GM21515 (cell line): ENCODE results near the gene RTN4RL1.

Source experiments
- ATAC-seq: cut with Tn5 transposase; IDR thresholded peaks from one replicate; pipeline ENCODE4 v1.9.1; 2021; ENCODE audit not compliant: unreplicated experiment

RTN4RL1 gene

GRCh38 chr17:2025220-2025621 lies at the start of gene RTN4RL1:
TSS of gene RTN4RL1 (minus strand) at chr17:2025334. CDS start at chr17:2024865, 469 bp downstream.
- ATAC-seq: no peak

- no peak for ATAC-seq
Observed at GRCh38 chr17:2074919-2075318, 49.8 kb upstream of the RTN4RL1 start.

- no peak for ATAC-seq
Observed at GRCh38 chr17:2071455-2072281, 46.5 kb upstream of the RTN4RL1 start.

- ATAC-seq: no peak
Observed at GRCh38 chr17:2071024-2071385, 45.9 kb upstream of the RTN4RL1 start.

- ATAC-seq: peak; percentile 58
Observed at GRCh38 chr17:2070241-2071023, 45.3 kb upstream of the RTN4RL1 start.

- ATAC-seq: no peak
Observed at GRCh38 chr17:2068519-2069051, 43.5 kb upstream of the RTN4RL1 start.

- no peak for ATAC-seq
Observed at GRCh38 chr17:2068031-2068518, 42.9 kb upstream of the RTN4RL1 start.

GRCh38 chr17:2067608-2068024 lies 42.5 kb upstream of the RTN4RL1 start:
- ATAC-seq: no peak

GRCh38 chr17:2067048-2067561 lies 42.0 kb upstream of the RTN4RL1 start:
- no peak for ATAC-seq

GRCh38 chr17:2065949-2066400 lies 40.8 kb upstream of the RTN4RL1 start:
- ATAC-seq: no peak

GRCh38 chr17:2064980-2065785 lies 40.0 kb upstream of the RTN4RL1 start:
- no peak for ATAC-seq

- ATAC-seq: no peak
Observed at GRCh38 chr17:2064520-2064971, 39.4 kb upstream of the RTN4RL1 start.

- ATAC-seq: no peak
Observed at GRCh38 chr17:2064147-2064489, 39.0 kb upstream of the RTN4RL1 start.

- no peak for ATAC-seq
Observed at GRCh38 chr17:2063261-2064146, 38.4 kb upstream of the RTN4RL1 start.

GRCh38 chr17:2062571-2063183 lies 37.5 kb upstream of the RTN4RL1 start:
- ATAC-seq: no peak

GRCh38 chr17:2061441-2061958 lies 36.4 kb upstream of the RTN4RL1 start:
- no peak for ATAC-seq

- ATAC-seq: no peak
Observed at GRCh38 chr17:2060681-2061440, 35.7 kb upstream of the RTN4RL1 start.

GRCh38 chr17:2060385-2060658 lies 35.2 kb upstream of the RTN4RL1 start:
- no peak for ATAC-seq
